AG04449 (cell line): ENCODE data around the gene PNPLA5.

Source experiments
- CTCF ChIA-PET: fragments of 350-600 bp; formaldehyde crosslinking; extraction: SDS; loops from one replicate; lab custom pipeline; 2021; ENCODE audit warnings: antibody characterized with exemption; lab: Yijun Ruan, JAX
- POLR2A ChIA-PET: fragments of 400-600, 350-600 bp; formaldehyde crosslinking; extraction: SDS; loops from one replicate; lab custom pipeline; 2020; ENCODE audit warnings: antibody characterized with exemption, inconsistent platforms; lab: Yijun Ruan, JAX
- DNase-seq: peaks from one replicate; pipeline ENCODE4 v3.0.0-alpha.2; 2010; ENCODE audit warnings: low read depth, low spot score
- H3K4me3 ChIP-seq: 2 replicates; pipeline ENCODE4 v1.5.1; 2011; ENCODE audit warnings: low read depth, mild to moderate bottlenecking, control low read depth, low read length
- CTCF ChIP-seq: IDR thresholded peaks from one replicate; pipeline ENCODE4 v1.5.1; 2011; ENCODE audit warnings: mild to moderate bottlenecking, moderate library complexity, low read length, control low read depth, inconsistent platforms; ENCODE audit not compliant: insufficient read depth; ENCODE audit errors: missing control alignments

Gene PNPLA5

GRCh38 chr22:43851979-43852307, 39.9 kb downstream of the PNPLA5 start:
- no peak for TF ChIP-seq CTCF
- H3K4me3 ChIP-seq, result no peak overlapping the region
- ChIA-PET CTCF (no interaction called here), POLR2A (no interaction called here)
- no peak for DNase-seq

- no peak overlapping the region for H3K4me3 ChIP-seq
- DNase-seq, result no peak
- CTCF ChIA-PET, result no interaction called here
- POLR2A ChIA-PET, result no interaction called here
- no peak for TF ChIP-seq CTCF
These were observed 40.5 kb downstream of the PNPLA5 start for GRCh38 chr22:43851058-43851978.

- ChIA-PET CTCF (interaction anchor here (1.4 kb wide), 1 partner anchor 34 kb away, joined by 5 read pairs; no protein-coding TSS in a partner anchor), POLR2A (no interaction called here)
- no peak for DNase-seq
- no peak overlapping the region for H3K4me3 ChIP-seq
- no peak for TF ChIP-seq CTCF
These were observed 41.3 kb downstream of the PNPLA5 start for GRCh38 chr22:43850529-43850928.

GRCh38 chr22:43849731-43850130, 42.1 kb downstream of the PNPLA5 start:
- TF ChIP-seq CTCF, result no peak
- H3K4me3 ChIP-seq, result no peak overlapping the region
- ChIA-PET CTCF (interaction anchor here (0.6 to 1.4 kb wide), 4 partner anchors 10 to 631 kb away, joined by 3 to 5 read pairs (median 3); no protein-coding TSS in a partner anchor), POLR2A (no interaction called here)
- no peak for DNase-seq

- ChIA-PET POLR2A (no interaction called here), CTCF (interaction anchor here (1.0 to 1.1 kb wide), 2 partner anchors 19 to 462 kb away, joined by 3 to 5 read pairs; no protein-coding TSS in a partner anchor)
- no peak overlapping the region for H3K4me3 ChIP-seq
- no peak for DNase-seq
- peak; percentile 64 for TF ChIP-seq CTCF
These were observed 43.2 kb downstream of the PNPLA5 start for GRCh38 chr22:43848366-43849171.
